Myocyte (in vitro differentiated cells): ENCODE results near the gene POLR2F. TPM values are rescaled to one million over a fixed set of nuclear protein-coding genes. Genes with fewer than 3 reads are reported as not detected.
"Not testable (repeated sequence)": the region's sequence is repeated elsewhere in the genome, so short reads cannot be mapped to it uniquely, and the experiment has no call there.

Experiments
- DNase-seq: peaks from one replicate; pipeline ENCODE4 v3.0.0-alpha.2; 2012; ENCODE audit warnings: low read depth
- total RNA-seq: library from RNA; depleted of rRNA; stranded (reverse); fragments of >200 nt; gene quantifications from 2 replicates; pipeline ENCODE4 v1.2.3, GENCODE V29; 2014

POLR2F gene
- total RNA-seq, 1 donor from 2014 or later = 43.5 TPM

- peak; percentile 31 for DNase-seq
Measured at GRCh38 chr22:37951305-37951704, 2.2 kb upstream of the POLR2F start.

GRCh38 chr22:37952629-37953028 is 870 bp upstream of the POLR2F start:
- DNase-seq = not testable (repeated sequence)

DNA sequence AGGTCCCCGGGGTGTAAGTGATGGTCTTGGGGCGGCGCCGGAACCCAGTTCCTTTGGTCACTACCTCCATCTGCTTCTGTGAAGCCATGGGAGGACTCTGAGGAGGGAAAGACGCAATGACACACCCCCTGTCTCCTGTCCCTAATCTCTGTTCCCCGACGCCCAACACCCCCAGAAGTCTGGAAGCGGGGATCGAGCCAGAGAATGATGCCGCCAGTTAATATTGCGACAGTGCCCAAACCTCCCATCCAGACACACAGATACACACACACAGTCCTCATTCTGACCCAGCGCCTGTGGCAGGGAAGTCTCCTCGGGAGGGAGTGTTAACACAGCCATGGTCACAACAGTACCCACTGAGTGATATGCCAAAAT is 450 bp upstream of the POLR2F start:
- DNase-seq = no peak

- DNase-seq = no peak
Measured at GRCh38 chr22:37954686-37955085, 1.2 kb downstream of the POLR2F start.

DNA sequence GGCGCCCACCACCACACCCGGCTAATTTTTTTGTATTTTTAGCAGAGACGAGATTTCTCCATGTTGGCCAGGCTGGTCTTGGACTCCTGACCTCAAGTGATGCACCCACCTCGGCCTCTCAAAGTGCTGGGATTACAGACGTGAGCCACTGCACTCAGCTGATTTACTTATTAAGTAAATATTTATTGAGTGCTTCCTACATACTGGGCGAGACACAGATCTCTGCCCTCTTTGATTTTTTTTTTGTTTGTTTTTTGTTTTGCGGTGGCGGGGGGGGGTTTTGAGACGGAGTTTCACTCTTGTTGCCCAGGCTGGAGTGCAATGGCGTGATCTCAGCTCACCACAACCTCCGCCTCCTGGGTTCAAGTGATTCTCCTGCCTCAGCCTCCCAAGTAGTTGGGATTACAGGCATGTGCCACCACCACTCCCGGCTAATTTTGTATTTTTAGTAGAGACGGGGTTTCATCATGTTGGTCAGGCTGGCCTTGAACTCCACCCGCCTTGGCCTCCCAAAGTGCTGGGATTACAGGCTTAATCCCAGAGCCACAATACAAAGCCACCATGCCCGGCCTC is 2.4 kb downstream of the POLR2F start:
- not testable (repeated sequence) for DNase-seq

DNA sequence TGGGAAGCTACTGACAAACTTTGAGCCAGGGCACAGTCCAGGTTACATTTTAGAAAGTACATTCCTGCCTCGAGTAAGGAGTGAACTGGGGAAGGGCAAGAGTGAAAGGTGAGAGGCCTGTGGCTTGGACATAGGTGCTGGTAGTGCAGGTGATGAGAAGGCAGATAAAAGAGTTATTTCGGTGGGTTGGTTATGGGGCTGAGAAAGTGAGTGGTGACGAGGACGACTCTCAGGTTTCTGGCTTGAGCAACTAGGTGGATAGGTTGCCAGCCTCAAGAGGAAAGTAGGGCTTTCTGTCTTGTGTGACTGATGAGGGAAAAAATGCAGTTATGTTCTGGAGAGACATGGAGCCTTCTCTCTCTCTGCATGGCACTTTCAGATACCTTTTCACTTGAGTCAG is 3.7 kb downstream of the POLR2F start:
- no peak for DNase-seq

DNA sequence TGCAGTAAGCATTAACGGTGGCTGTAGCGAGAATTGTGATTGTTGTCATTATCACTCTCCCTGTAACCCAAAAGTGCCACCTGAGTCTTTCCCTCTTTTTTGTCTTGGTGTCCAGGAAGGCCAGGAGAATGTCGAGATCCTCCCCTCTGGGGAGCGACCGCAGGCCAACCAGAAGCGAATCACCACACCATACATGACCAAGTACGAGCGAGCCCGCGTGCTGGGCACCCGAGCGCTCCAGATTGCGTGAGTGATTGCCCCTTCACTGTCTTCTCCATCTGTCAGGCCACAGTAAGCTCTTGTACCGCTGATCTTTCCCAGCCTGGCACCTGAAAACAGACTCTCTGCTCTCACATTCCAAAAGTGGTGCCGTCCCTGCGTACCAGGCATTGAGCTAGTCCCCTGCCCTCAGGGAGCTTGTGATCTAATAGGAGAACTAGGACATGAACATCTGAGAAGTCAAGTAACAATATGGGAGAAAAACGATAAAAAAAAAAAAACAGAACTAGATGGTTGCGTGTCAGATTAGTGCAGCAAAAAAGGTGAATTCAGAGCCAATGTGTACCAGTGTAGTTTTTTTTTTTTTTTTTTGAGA is 5.8 kb downstream of the POLR2F start:
- DNase-seq = no peak

DNA sequence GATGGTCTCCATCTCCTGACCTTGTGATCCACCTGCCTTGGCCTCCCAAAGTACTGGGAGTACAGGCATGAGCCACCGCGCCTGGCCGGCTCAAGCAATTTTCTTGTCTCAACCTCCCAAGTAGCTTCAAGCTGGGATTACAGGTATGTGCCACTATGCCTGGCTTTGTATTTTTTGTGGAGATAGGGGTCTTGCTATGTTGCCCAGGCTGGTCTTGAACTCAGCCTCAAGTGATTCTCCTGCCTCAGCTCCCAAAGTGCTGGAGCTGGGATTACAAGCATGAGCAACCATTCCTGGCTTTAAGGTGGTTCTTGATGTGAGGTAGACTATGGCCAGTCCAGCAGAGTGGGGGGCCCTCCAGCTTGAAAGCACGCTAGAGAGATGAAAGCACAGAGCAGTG is 7.6 kb downstream of the POLR2F start:
- DNase-seq = no peak

DNA sequence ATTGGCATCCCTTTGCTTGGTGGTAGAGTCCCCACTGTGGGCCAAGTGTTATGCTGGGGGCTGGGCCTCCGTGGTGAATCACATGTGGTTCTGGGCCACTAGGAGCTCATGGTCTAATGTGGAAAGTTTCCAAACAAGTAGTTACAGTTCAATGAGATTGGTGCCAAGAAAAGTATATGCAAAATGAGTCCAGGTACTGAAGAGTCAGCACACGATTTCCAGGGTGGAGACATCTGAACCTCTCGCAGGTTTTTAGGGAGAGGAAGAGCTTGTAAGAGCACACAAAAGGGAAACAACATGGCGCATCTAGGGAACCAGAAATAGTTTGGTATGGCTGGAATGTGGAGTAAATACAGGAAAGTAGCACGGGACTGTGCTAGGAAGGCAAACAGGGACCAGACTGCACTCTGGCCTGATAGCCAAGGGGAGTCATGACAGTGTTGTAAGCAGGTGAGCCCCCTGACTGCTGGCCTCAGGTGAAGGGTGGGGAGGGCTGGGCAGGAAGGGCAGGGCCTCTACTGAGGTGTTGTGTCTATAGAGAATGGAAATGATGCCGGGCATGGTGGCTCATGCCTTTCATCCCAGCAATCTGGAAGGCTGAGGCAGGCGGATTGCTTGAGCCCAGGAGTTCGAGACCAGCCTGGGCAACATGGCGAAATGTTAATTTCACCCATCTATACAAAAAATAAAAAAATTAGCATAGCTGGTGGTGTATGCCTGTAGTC is 12.6 kb downstream of the POLR2F start:
- peak; percentile 24 for DNase-seq

DNA sequence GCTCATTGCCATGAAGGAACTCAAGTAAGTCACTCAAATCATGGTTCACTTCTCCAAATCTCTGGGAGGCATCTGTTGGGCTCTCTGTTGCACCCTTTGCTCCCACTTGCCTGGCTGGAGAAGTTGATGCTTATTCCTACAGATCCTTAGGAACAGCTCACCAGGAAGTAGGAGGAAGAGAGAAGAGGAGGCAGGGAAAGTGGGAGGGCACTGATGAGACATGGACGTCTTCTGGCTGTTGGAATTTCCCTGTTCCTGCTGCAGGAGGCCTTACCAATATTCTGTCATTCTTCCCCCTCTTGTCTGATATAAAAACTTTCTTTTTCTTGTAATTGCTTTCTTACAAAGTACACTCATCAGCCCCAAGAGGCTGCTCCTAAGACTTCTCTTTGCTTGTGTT is 13.6 kb downstream of the POLR2F start:
- DNase-seq = no peak

DNA sequence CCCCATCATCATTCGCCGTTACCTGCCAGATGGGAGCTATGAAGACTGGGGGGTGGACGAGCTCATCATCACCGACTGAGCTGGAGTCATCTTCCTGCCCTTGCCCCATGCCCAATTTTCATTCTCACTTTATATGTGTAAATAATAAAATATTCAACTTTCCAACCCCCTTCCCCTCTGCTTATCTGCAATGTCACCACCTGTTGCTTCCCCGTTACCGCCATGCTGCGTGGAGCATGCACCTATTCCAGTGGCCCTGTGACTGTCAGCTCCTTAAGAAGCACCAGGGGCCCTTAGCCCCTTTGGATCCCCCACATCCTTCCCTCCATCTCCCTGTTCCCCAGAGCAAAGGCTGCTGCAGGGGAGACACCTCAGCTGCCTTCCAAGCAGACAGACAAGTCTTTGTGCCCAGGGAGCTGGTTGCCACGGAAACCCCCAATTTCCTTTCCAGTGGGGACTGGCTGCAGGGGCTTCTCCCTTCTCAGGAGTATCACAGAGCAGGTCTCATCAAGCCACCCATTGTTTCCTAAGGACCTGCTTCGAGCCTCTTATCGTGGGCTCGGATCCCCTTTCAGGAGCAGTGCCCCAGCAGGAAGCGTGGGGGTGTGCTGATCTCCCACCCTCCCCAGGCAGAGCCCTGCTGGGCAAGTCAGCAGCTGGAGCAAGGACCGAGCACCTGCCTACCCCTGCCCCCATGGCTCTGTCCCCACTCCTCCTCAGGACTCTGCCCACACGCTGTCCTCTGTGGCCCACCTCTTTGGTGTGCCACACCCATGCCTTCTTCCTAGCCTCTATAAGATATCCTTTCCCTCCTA is 14.3 kb downstream of the POLR2F start:
- DNase-seq = no peak

- DNase-seq = no peak
Measured at GRCh38 chr22:37968452-37969251, 15.2 kb downstream of the POLR2F start.

DNA sequence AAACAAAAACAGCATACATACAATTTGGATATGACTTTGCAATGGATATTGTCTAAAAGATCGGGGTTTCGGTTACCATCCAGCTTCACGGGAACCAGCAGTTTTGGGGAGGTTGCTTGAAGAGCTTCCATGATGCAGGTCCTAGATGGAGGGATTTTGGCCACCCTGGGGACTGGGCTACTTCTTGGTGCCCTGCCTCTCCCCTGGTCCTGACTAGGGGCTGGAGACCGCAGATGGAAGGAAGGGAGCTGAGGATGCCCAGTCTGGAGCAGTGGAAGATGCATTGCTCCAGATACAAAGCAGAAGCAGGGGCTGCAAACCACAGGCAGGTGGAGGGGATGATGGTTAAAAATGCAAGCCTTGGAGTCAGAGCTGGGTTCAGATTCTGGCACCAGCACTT is 17.4 kb downstream of the POLR2F start:
- no peak for DNase-seq

GRCh38 chr22:37971475-37972434 is 18.3 kb downstream of the POLR2F start:
- DNase-seq = no peak

- peak; percentile 38 for DNase-seq
Measured at GRCh38 chr22:37972527-37972926, 19.0 kb downstream of the POLR2F start.

GRCh38 chr22:37973271-37974170 is 20.0 kb downstream of the POLR2F start:
- DNase-seq = no peak

DNA sequence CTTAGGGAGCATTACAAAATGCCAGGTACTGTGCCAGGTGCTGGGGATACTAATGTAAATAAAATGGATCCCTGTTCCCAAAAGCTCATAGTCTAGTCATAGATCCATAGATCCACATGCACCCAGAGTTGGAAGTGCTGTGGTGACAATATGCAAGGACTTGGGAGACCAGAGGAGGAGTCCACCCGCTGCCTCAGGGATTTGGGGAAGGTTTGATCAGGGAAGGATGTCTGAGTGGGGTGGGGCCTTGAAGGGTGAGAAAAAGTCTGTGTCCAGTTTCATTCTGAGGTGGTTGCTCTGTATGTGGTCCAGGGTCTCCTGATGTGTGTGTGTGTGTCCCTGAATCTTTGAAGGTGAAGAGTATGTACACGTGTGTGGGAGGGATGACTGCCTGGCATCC is 21.7 kb downstream of the POLR2F start:
- no peak for DNase-seq

DNA sequence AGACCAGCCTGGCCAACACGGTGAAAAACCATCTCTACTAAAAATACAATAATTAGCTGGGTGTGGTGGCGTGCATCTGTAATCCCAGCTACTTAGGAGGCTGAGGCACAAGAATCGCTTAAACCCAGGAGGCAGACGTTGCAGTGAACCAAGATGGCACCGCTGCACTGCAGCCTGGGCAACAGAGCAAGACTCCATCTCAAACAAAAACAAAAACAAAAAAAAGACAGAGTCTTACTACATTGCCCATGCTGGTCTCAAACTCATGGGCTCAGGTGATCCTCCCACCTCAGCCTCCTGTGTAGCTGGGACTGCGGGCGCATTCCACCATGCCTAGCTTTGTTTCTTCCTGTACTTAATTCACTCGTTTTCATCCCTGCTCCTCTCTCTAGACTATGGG is 22.5 kb downstream of the POLR2F start:
- not testable (repeated sequence) for DNase-seq

DNA sequence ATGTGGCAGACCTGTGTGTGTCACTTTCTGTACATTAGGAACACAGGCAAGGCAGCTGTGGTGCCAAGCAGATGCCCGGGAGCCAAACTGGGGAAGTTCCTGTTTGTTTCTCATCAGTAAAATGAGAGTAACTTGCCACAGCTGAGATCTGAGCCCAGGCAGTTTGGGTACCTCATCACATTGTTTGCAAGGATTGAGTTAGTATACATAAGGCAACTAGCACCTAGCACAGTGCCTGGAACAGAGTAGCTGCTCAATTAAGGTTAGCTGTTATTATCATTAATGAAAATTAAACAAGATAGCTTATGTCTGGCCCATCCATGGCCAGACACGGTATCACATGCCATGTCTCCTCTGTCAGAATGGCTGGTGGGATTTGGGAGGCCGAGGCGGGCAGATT is 23.0 kb downstream of the POLR2F start:
- no peak for DNase-seq
